K562 (cell line): ENCODE measurements around the gene MIB2. TPM values are rescaled to one million over a fixed set of nuclear protein-coding genes. Genes with fewer than 3 reads are reported as not detected.
A peak's percentile ranks its signal among the peaks of the same experiment; 100 is the strongest.

Experiments used
- ATAC-seq: fragments of 200-7000 bp; cut with Tn5 transposase; 3 replicates; pipeline ENCODE4 v1.9.1; 2020; ENCODE audit warnings: moderate library complexity
- BruUV-seq: library from RNA; stranded (reverse); fragments of 400-500 nt; replicated peaks from 2 replicates; lab custom pipeline; 2021; lab: Mats Ljungman, UMichigan
- CTCF ChIA-PET: fragments of 300-600 bp; formaldehyde crosslinking; extraction: SDS; loops from one replicate; lab custom pipeline; 2021; ENCODE audit warnings: low intra/inter-chr PET ratio; lab: Yijun Ruan, JAX
- POLR2A ChIA-PET: fragments of 300-600, 350-650 bp; sonication (Branson Sonifier 250); formaldehyde crosslinking; extraction: SDS; loops from one replicate; lab custom pipeline; 2021; ENCODE audit warnings: antibody characterized with exemption, inconsistent platforms; lab: Yijun Ruan, JAX
- DNase-seq, 4 experiments: peaks; one replicate each; pipeline versions ENCODE4 v3.0.0 to v3.0.0-alpha.2; 2011 to 2018; ENCODE audit warnings: low spot score in 3 of 4, mixed read lengths in 3 of 4; ENCODE audit errors: extremely low read depth in 1 of 4
- FAIRE-seq: peaks from 2 replicates; lab custom pipeline; 2011; peaks lifted over from hg19 to GRCh38; lab: Jason Lieb, UNC
- H2AFZ ChIP-seq: 2 replicates; pipeline ENCODE4 v1.6.0; 2011; ENCODE audit warnings: low read depth, low read length, control low read depth, inconsistent platforms
- H3K27ac ChIP-seq: fragments of 200-600 bp; 3 replicates; pipeline ENCODE4 v1.8.0; 2011; ENCODE audit warnings: low read depth, mild to moderate bottlenecking, control low read depth, inconsistent platforms, low read length, moderate library complexity, mixed read lengths; ENCODE audit errors: extremely low read depth
- H3K27me3 ChIP-seq, 2 experiments: fragments of 300-600 bp in 1 of 2; 2 replicates in 1 of 2; 3 replicates in 1 of 2; pipeline versions ENCODE4 v1.6.0 to v1.8.0; 2011; ENCODE audit warnings: inconsistent platforms in 2 of 2, low read length in 2 of 2, mild to moderate bottlenecking in 1 of 2, mixed read lengths in 1 of 2, moderate library complexity in 1 of 2; ENCODE audit not compliant: control insufficient read depth in 2 of 2, insufficient read depth in 2 of 2
- H3K36me3 ChIP-seq: fragments of 300-600 bp; 3 replicates; pipeline ENCODE4 v1.8.0; 2011; ENCODE audit warnings: mild to moderate bottlenecking, low read length, inconsistent platforms; ENCODE audit not compliant: control insufficient read depth, insufficient read depth
- H3K4me1 ChIP-seq, 2 experiments: fragments of 200-600 bp in 1 of 2; replicated peaks in 1 of 2; 2 replicates in 1 of 2; 3 replicates in 1 of 2; pipeline versions ENCODE4 v1.5.1 to v1.8.0; 2011; ENCODE audit warnings: inconsistent platforms in 2 of 2, low read length in 2 of 2, mild to moderate bottlenecking in 1 of 2, mixed read lengths in 1 of 2, moderate library complexity in 1 of 2; ENCODE audit not compliant: control insufficient read depth in 2 of 2, insufficient read depth in 2 of 2
- H3K4me2 ChIP-seq: 2 replicates; pipeline ENCODE4 v1.6.1; 2011; ENCODE audit warnings: low read length, control low read depth, inconsistent platforms, mixed read lengths; ENCODE audit not compliant: insufficient read depth
- H3K4me3 ChIP-seq: fragments of 200-600 bp; sonication (generic), shearing (Covaris generic); 2 replicates; pipeline ENCODE4 v1.5.1; 2016; ENCODE audit warnings: control low read depth, inconsistent platforms
- H3K79me2 ChIP-seq: fragments of 200-600 bp; 3 replicates; pipeline ENCODE4 v1.8.0; 2011; ENCODE audit warnings: low read length, inconsistent platforms; ENCODE audit not compliant: control insufficient read depth, insufficient read depth
- H3K9ac ChIP-seq, 2 experiments: 2 replicates each; pipeline versions ENCODE4 v1.6.0 to v1.6.1; 2011; ENCODE audit warnings: low read depth in 2 of 2, low read length in 2 of 2, control low read depth in 1 of 2, inconsistent platforms in 1 of 2, mild to moderate bottlenecking in 1 of 2, mixed read lengths in 1 of 2; ENCODE audit not compliant: insufficient read depth in 1 of 2
- H3K9me1 ChIP-seq: one replicate; pipeline ENCODE4 v1.6.0; 2011; ENCODE audit warnings: inconsistent platforms, mild to moderate bottlenecking, low read length, moderate library complexity; ENCODE audit not compliant: control insufficient read depth, insufficient read depth
- H3K9me3 ChIP-seq: replicated peaks from 2 replicates; pipeline ENCODE4 v1.5.1; 2011; ENCODE audit warnings: low read depth, low read length, inconsistent platforms; ENCODE audit not compliant: control insufficient read depth, insufficient read depth
- H4K20me1 ChIP-seq: replicated peaks from 2 replicates; pipeline ENCODE4 v1.6.1; 2011; ENCODE audit warnings: low read length, inconsistent platforms, mixed read lengths; ENCODE audit not compliant: control insufficient read depth, insufficient read depth
- BRD4 ChIP-seq: fragments of 200-600 bp; sonication (generic); IDR thresholded peaks from 2 replicates; pipeline ENCODE4 v1.6.1; 2017; ENCODE audit warnings: inconsistent platforms
- CBFA2T2 ChIP-seq: fragments of 450-650 bp; conservative IDR thresholded peaks from 2 replicates; pipeline ENCODE4 v1.6.1; 2017; ENCODE audit warnings: mild to moderate bottlenecking
- FOXA3 ChIP-seq, 2 experiments: fragments of 450-650 bp in 1 of 2; sonication (generic) in 1 of 2; formaldehyde crosslinking; IDR thresholded peaks in 1 of 2; conservative IDR thresholded peaks in 1 of 2; 2 replicates each; pipeline versions ENCODE4 v1.4.0 to v1.8.0; 2020 to 2022; ENCODE audit warnings: mild to moderate bottlenecking in 2 of 2, missing genetic modification reagents in 1 of 2
- HIVEP1 ChIP-seq: fragments of 250-450 bp; sonication (Bioruptor Pico); IDR thresholded peaks from 2 replicates; pipeline ENCODE4 v1.4.0; 2020; ENCODE audit warnings: mild to moderate bottlenecking
- POLR3G ChIP-seq: IDR thresholded peaks from 2 replicates; pipeline ENCODE4 v1.6.1; 2011; ENCODE audit not compliant: insufficient read length, insufficient replicate concordance; ENCODE audit errors: extremely low read depth
- RBM22 ChIP-seq: fragments of 200-400 bp; formaldehyde crosslinking; IDR thresholded peaks from 2 replicates; pipeline ENCODE4 v1.6.1; 2018; ENCODE audit warnings: low read length, low read depth; ENCODE audit not compliant: poor library complexity, severe bottlenecking
- SMAD1 ChIP-seq: fragments of 150-350 bp; IDR thresholded peaks from 2 replicates; pipeline ENCODE4 v1.6.1; 2014; ENCODE audit warnings: low read length, low read depth; ENCODE audit not compliant: partially characterized antibody
- TAL1 ChIP-seq: fragments of 450-650 bp; IDR thresholded peaks from 2 replicates; pipeline ENCODE4 v1.6.1; 2016; ENCODE audit warnings: mild to moderate bottlenecking
- ZEB2 ChIP-seq: fragments of 450-650 bp; IDR thresholded peaks from 2 replicates; pipeline ENCODE4 v1.6.1; 2016
- ZKSCAN1 ChIP-seq: fragments of 150-350 bp; IDR thresholded peaks from 2 replicates; pipeline ENCODE4 v1.6.1; 2016; ENCODE audit warnings: low read depth, low read length
- ZNF780A ChIP-seq: fragments of 250-450 bp; sonication (Bioruptor Pico); IDR thresholded peaks from 2 replicates; pipeline ENCODE4 v1.5.0; 2021; ENCODE audit warnings: mild to moderate bottlenecking
- WGBS: fragments of 100-300 bp; shearing (Covaris generic); methylation state at CpG from one replicate; pipeline ENCODE4 v1.1.6; 2016; ENCODE audit warnings: low coverage, mixed read lengths; ENCODE audit not compliant: insufficient coverage; ENCODE audit errors: missing lambda C conversion rate; 5-methylcytosine and 5-hydroxymethylcytosine counted together
- in situ Hi-C: fragments of 300-500 bp; cut with MboI; formaldehyde crosslinking; loops from 4 replicates; pipeline ENCODE4 v1.15.0; 2018; ENCODE audit warnings: inconsistent platforms, mixed read lengths
- intact Hi-C: fragments of 100-400 bp; cut with micrococcal nuclease; formaldehyde crosslinking; loops from 2 replicates; pipeline ENCODE4 v1.14.2; 2022
- polyA plus RNA-seq, 8 experiments: library from polyadenylated mRNA; depleted of rRNA in 4 of 8; stranded (reverse) in 5 of 8; unstranded in 3 of 8; fragments of >200 nt; fragmentation: Nextera tagmentation in 2 of 8; fragmentation: Illumina TruSeq in 1 of 8; extraction: Ambion mirVana in 2 of 8; extraction: Trizol in 1 of 8; gene quantifications; 2 replicates each; pipeline versions ENCODE4 v1.2.1 to v1.2.3, GENCODE V29; 2011 to 2014; ENCODE audit warnings: inconsistent platforms in 1 of 8, missing spikeins in 1 of 8
- total RNA-seq, 7 experiments: library from RNA; depleted of rRNA in 6 of 7; stranded (reverse); fragments of >200 nt in 6 of 7; fragmentation: Illumina TruSeq in 2 of 7; extraction: Trizol in 2 of 7; gene quantifications; 2 replicates each; pipeline versions ENCODE4 v1.2.1 to v1.2.3, GENCODE V29; 2011 to 2021; ENCODE audit warnings: low replicate concordance in 1 of 7
- TF ChIP-seq, protein P1 (sequence below): fragments of 250-450 bp; sonication (Bioruptor Pico); IDR thresholded peaks from 2 replicates; pipeline ENCODE4 v1.4.0; 2020; ENCODE audit warnings: mild to moderate bottlenecking
- TF ChIP-seq, protein P2 (sequence below): fragments of 450-650 bp; IDR thresholded peaks from 2 replicates; pipeline ENCODE4 v1.7.0; 2016; ENCODE audit warnings: borderline replicate concordance
- TF ChIP-seq, protein P3 (sequence below): fragments of 250-450 bp; sonication (Bioruptor Pico); IDR thresholded peaks from 2 replicates; pipeline ENCODE4 v1.4.0; 2020; ENCODE audit warnings: mild to moderate bottlenecking, moderate library complexity

The MIB2 gene
- total and polyA plus RNA-seq, 9 of the 15 experiments (the other 6 are each of a cell fraction or from before 2014, with no cell fraction given) = 0.04 to 17.0 (median 4.9) TPM; not detected in 1

DNA sequence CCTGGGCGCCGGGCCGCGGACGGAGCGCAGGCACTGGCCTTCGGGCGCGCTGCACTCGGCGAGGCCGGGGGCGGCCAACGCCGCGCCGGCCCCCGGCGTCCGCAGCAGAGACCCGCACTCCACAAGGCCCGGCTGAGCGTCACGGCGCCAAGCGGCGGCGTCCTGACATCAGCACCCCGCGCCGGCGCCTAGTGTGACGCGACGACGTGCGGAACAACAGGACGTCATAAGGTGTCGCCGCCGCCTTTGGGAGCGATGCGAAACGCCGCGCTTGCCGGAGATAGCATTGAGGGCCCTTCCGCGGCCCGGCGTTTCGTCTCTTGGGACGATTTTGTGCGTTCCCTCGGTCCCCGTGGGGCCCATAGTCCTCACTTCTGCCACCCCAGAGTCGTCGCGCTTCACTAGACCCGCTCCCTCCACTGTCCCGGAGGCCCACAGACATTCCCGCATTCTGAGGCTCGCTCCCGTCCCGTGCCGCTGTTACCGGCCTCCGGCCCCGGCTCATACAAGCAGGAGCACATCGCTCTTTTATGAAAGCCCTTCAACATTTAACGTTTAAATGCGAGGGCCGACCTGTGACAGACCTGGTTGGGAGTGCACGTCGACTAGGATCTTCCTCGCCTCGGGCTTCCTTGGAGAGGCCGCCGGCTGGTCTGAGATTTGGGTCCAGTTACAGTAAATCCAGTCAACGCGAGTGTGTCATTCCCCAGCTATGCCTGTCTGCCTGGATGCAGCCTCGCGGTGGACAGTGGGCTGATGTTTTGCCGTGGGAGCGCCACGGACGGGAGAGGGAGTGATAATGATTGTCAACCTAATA, 40.4 kb upstream of the MIB2 start, which contains the start of gene SSU72:
Gene SSU72 (minus strand): TSS at position 143 of the 817 bp plus-strand sequence. CDS start 306 bp downstream, outside the sequence.
- CTCF ChIA-PET = interaction anchor here (0.5 kb wide), 1 partner anchor 506 kb away, joined by 3 read pairs; no protein-coding TSS in a partner anchor
- intact Hi-C loops = loop anchor here (1.0 to 5.0 kb wide), 2 partner anchors 40 to 82 kb away; partner anchors contain the start of genes CDK11B and MIB2
- POLR2A ChIA-PET = interaction anchor here (0.7 to 3.4 kb wide), 8 partner anchors 10 to 98 kb away, joined by 3 to 21 read pairs (median 4); partner anchors contain the start of gene MIB2
- TF ChIP-seq, protein P1, sequence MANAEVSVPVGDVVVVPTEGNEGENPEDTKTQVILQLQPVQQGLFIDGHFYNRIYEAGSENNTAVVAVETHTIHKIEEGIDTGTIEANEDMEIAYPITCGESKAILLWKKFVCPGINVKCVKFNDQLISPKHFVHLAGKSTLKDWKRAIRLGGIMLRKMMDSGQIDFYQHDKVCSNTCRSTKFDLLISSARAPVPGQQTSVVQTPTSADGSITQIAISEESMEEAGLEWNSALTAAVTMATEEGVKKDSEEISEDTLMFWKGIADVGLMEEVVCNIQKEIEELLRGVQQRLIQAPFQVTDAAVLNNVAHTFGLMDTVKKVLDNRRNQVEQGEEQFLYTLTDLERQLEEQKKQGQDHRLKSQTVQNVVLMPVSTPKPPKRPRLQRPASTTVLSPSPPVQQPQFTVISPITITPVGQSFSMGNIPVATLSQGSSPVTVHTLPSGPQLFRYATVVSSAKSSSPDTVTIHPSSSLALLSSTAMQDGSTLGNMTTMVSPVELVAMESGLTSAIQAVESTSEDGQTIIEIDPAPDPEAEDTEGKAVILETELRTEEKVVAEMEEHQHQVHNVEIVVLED (CRISPR knock-in tag) = peak; percentile 100
- TF ChIP-seq CBFA2T2 = no peak
- peak in 1 of 2 experiments; percentile 76; a peak in 1 of 4 replicates for TF ChIP-seq FOXA3 (CRISPR knock-in tag; conservative IDR thresholded peaks at IDR 0.05 in 1 of 2, IDR thresholded peaks at IDR 0.05 in 1 of 2)
- TF ChIP-seq, protein P2, sequence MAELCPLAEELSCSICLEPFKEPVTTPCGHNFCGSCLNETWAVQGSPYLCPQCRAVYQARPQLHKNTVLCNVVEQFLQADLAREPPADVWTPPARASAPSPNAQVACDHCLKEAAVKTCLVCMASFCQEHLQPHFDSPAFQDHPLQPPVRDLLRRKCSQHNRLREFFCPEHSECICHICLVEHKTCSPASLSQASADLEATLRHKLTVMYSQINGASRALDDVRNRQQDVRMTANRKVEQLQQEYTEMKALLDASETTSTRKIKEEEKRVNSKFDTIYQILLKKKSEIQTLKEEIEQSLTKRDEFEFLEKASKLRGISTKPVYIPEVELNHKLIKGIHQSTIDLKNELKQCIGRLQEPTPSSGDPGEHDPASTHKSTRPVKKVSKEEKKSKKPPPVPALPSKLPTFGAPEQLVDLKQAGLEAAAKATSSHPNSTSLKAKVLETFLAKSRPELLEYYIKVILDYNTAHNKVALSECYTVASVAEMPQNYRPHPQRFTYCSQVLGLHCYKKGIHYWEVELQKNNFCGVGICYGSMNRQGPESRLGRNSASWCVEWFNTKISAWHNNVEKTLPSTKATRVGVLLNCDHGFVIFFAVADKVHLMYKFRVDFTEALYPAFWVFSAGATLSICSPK = no peak
- TF ChIP-seq, protein P3, sequence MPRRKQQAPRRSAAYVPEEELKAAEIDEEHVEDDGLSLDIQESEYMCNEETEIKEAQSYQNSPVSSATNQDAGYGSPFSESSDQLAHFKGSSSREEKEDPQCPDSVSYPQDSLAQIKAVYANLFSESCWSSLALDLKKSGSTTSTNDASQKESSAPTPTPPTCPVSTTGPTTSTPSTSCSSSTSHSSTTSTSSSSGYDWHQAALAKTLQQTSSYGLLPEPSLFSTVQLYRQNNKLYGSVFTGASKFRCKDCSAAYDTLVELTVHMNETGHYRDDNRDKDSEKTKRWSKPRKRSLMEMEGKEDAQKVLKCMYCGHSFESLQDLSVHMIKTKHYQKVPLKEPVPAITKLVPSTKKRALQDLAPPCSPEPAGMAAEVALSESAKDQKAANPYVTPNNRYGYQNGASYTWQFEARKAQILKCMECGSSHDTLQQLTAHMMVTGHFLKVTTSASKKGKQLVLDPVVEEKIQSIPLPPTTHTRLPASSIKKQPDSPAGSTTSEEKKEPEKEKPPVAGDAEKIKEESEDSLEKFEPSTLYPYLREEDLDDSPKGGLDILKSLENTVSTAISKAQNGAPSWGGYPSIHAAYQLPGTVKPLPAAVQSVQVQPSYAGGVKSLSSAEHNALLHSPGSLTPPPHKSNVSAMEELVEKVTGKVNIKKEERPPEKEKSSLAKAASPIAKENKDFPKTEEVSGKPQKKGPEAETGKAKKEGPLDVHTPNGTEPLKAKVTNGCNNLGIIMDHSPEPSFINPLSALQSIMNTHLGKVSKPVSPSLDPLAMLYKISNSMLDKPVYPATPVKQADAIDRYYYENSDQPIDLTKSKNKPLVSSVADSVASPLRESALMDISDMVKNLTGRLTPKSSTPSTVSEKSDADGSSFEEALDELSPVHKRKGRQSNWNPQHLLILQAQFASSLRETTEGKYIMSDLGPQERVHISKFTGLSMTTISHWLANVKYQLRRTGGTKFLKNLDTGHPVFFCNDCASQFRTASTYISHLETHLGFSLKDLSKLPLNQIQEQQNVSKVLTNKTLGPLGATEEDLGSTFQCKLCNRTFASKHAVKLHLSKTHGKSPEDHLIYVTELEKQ (CRISPR knock-in tag) = no peak
- TF ChIP-seq HIVEP1 (CRISPR knock-in tag) = no peak
- peak; percentile 33 for TF ChIP-seq SMAD1
- peak; percentile 93 for TF ChIP-seq ZKSCAN1
- 0 out of 2 replicates have a peak, but pooled peaks have one; percentile 6 for TF ChIP-seq BRD4
- no peak for TF ChIP-seq ZNF780A (CRISPR knock-in tag)
- TF ChIP-seq TAL1 = no peak
- peak; percentile 26 for TF ChIP-seq RBM22
- no peak for TF ChIP-seq ZEB2
- TF ChIP-seq POLR3G = no peak

More for the DNA sequence above, 40.4 kb upstream of the MIB2 start, which contains the start of gene SSU72:
- under 1% methylated on average over 80 of the region's 87 CpGs for WGBS
- Histone ChIP-seq H3K79me2 (peaks cover 55% of the 10 kb centered on the region), H3K4me2 (peak within 1 kb of the TSS; percentile 85), H4K20me1 (no peaks in the 10 kb centered on the region), H3K4me3 (peak within 1 kb of the TSS; percentile 100), H3K9ac (peak within 1 kb of the TSS; percentile 98 to 99), H3K9me3 (no peaks in the 10 kb centered on the region), H2AFZ (peak within 1 kb of the TSS; percentile 95), H3K9me1 (no peaks in the 10 kb centered on the region), H3K27me3 (peaks cover 0 to 12% of the 10 kb centered on the region in 2 experiments; a peak in 2 of 5 replicates), H3K4me1 (peaks cover 15 to 38% of the 10 kb centered on the region in 2 experiments; a peak in 4 of 5 replicates), H3K36me3 (peaks cover 27% of the 10 kb centered on the region), H3K27ac (peak within 1 kb of the TSS; percentile 99)
- DNase-seq (peak; percentile 93 to 98 (median 94)), FAIRE-seq (peak; percentile 78), ATAC-seq (peak; percentile 70)
- TSS peak; percentile 95 for BruUV-seq
- in situ Hi-C loops = no loop called here
